Measurements from ENCODE around the gene VPREB1.

- TF ChIP-seq POLR2A (IDR thresholded peaks at IDR 0.05; ENCODE audit: low read length) (no peak), GATA1 (IDR thresholded peaks at IDR 0.05; ENCODE audit: low read depth, low read length) (no peak)
Measured at GRCh38 chr22:22218302-22218701, 26.3 kb upstream of the VPREB1 start.

Data from erythroblast (primary cell).